H1 (cell line): ENCODE results near the gene OR2B2. TPM values are rescaled to one million over a fixed set of nuclear protein-coding genes. Genes with fewer than 3 reads are reported as not detected.

Experiments used
- RFX5 ChIP-seq: IDR thresholded peaks from 2 replicates; pipeline ENCODE4 v1.6.1; 2011; ENCODE audit warnings: low read depth, low read length, improper control_type of control experiment, borderline replicate concordance
- polyA plus RNA-seq, 7 experiments: library from polyadenylated mRNA; depleted of rRNA in 3 of 7; stranded (reverse) in 5 of 7; unstranded in 2 of 7; fragments of >200 nt in 5 of 7; fragments of 200-250 nt in 2 of 7; gene quantifications; 1 replicate in 5 of 7; 2 replicates in 1 of 7; 4 replicates in 1 of 7; pipeline versions ENCODE4 v1.2.1 to v1.2.3, GENCODE V29; 2011 to 2013; ENCODE audit warnings: missing spikeins in 2 of 7, mixed read lengths in 2 of 7
- total RNA-seq: library from RNA; stranded (reverse); fragmentation: NEBNext Ultra II Directional; extraction: Animal tissue kit (Norgen Biotek cat#: 25700); gene quantifications from 2 replicates; pipeline ENCODE4 v1.2.1, GENCODE V29; 2021

The OR2B2 gene
- total and polyA plus RNA-seq, 2 of the 8 experiments (the other 6 are each of a cell fraction or from before 2014, with no cell fraction given): not detected

- TF ChIP-seq RFX5: no peak
Observed at GRCh38 chr6:27883136-27883535, 29.1 kb downstream of the OR2B2 start (continued).
